ENCODE results near the gene MISP3.

MISP3 gene

GRCh38 chr19:14054099-14054498 is 18.5 kb upstream of the MISP3 start:
- DNase-seq, result no peak

GRCh38 chr19:14054721-14055120 is 17.9 kb upstream of the MISP3 start:
- DNase-seq, result no peak

GRCh38 chr19:14055396-14055795 is 17.2 kb upstream of the MISP3 start:
- no peak for DNase-seq

GRCh38 chr19:14056069-14056666 is 16.4 kb upstream of the MISP3 start:
- no peak for DNase-seq

GRCh38 chr19:14056741-14057356 is 15.7 kb upstream of the MISP3 start:
- no peak for DNase-seq

- no peak for DNase-seq
These were observed 14.1 kb upstream of the MISP3 start for GRCh38 chr19:14058182-14059092.

- no peak for DNase-seq
These were observed 13.5 kb upstream of the MISP3 start for GRCh38 chr19:14059093-14059480.

- DNase-seq, result no peak
These were observed 12.9 kb upstream of the MISP3 start for GRCh38 chr19:14059652-14060155.

- DNase-seq, result no peak
These were observed 11.4 kb upstream of the MISP3 start for GRCh38 chr19:14061081-14061749.

- DNase-seq, result no peak
These were observed 10.6 kb upstream of the MISP3 start, which contains the start of gene PALM3 for GRCh38 chr19:14061751-14062557. TSS of gene PALM3 (minus strand) at chr19:14062076. CDS start at chr19:14061980, 96 bp downstream.

- DNase-seq, result no peak
These were observed 10.1 kb upstream of the MISP3 start for GRCh38 chr19:14062558-14062855.

- DNase-seq, result no peak
These were observed 9.5 kb upstream of the MISP3 start for GRCh38 chr19:14063105-14063504.

- no peak for DNase-seq
These were observed 6.5 kb upstream of the MISP3 start for GRCh38 chr19:14066134-14066533.

GRCh38 chr19:14070268-14071050 is 2.1 kb upstream of the MISP3 start:
- DNase-seq, result no peak

GRCh38 chr19:14073261-14073924 is 807 bp downstream of the MISP3 start:
- peak; percentile 58 for DNase-seq

GRCh38 chr19:14073925-14074838 is 1.6 kb downstream of the MISP3 start:
- DNase-seq, result no peak

GRCh38 chr19:14078411-14078810 is 5.8 kb downstream of the MISP3 start:
- no peak for DNase-seq

GRCh38 chr19:14080887-14081796 is 8.6 kb downstream of the MISP3 start:
- DNase-seq, result peak; percentile 100
